GM13976 (cell line): ENCODE data around the gene SULT1B1.

Experiments
- DNase-seq: peaks from one replicate; pipeline ENCODE4 v3.0.0; 2012; ENCODE audit warnings: low spot score
- CTCF ChIP-seq: IDR thresholded peaks from 2 replicates; pipeline ENCODE4 v1.5.1; 2012; ENCODE audit warnings: borderline replicate concordance, mild to moderate bottlenecking; ENCODE audit not compliant: insufficient read depth; ENCODE audit errors: extremely low read depth, missing control alignments, control extremely low read depth
- in situ Hi-C: fragments of 300-500 bp; cut with MboI; formaldehyde crosslinking; loops from one replicate; pipeline ENCODE4 v1.12.0; 2022; ENCODE audit warnings: low sequenced_read_pairs, mixed read lengths, inconsistent platforms; ENCODE audit not compliant: unreplicated experiment

The SULT1B1 gene

GRCh38 chr4:69743476-69744156, 16.8 kb downstream of the SULT1B1 start:
- in situ Hi-C loops: no loop called here
- DNase-seq: no peak
- no peak for TF ChIP-seq CTCF

- TF ChIP-seq CTCF: no peak
- DNase-seq: no peak
- in situ Hi-C loops: no loop called here
Measured at GRCh38 chr4:69742596-69742995, 17.8 kb downstream of the SULT1B1 start.

GRCh38 chr4:69738872-69739271, 21.5 kb downstream of the SULT1B1 start:
- in situ Hi-C loops: no loop called here
- TF ChIP-seq CTCF: no peak
- no peak for DNase-seq

- in situ Hi-C loops: no loop called here
- TF ChIP-seq CTCF: no peak
- no peak for DNase-seq
Measured at GRCh38 chr4:69735119-69735518, 25.3 kb downstream of the SULT1B1 start.

GRCh38 chr4:69731847-69732246, 28.6 kb downstream of the SULT1B1 start:
- DNase-seq: no peak
- in situ Hi-C loops: no loop called here
- no peak for TF ChIP-seq CTCF

- in situ Hi-C loops: no loop called here
- no peak for DNase-seq
- no peak for TF ChIP-seq CTCF
Measured at GRCh38 chr4:69731241-69731640, 29.2 kb downstream of the SULT1B1 start.
